DMS79 (cell line): ENCODE results near the gene NFKBIZ.

Source experiments
- DNase-seq: peaks from one replicate; lab custom pipeline; 2025; lab: John Stamatoyannopoulos, UW

Gene NFKBIZ, protein sequence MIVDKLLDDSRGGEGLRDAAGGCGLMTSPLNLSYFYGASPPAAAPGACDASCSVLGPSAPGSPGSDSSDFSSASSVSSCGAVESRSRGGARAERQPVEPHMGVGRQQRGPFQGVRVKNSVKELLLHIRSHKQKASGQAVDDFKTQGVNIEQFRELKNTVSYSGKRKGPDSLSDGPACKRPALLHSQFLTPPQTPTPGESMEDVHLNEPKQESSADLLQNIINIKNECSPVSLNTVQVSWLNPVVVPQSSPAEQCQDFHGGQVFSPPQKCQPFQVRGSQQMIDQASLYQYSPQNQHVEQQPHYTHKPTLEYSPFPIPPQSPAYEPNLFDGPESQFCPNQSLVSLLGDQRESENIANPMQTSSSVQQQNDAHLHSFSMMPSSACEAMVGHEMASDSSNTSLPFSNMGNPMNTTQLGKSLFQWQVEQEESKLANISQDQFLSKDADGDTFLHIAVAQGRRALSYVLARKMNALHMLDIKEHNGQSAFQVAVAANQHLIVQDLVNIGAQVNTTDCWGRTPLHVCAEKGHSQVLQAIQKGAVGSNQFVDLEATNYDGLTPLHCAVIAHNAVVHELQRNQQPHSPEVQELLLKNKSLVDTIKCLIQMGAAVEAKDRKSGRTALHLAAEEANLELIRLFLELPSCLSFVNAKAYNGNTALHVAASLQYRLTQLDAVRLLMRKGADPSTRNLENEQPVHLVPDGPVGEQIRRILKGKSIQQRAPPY

DNA sequence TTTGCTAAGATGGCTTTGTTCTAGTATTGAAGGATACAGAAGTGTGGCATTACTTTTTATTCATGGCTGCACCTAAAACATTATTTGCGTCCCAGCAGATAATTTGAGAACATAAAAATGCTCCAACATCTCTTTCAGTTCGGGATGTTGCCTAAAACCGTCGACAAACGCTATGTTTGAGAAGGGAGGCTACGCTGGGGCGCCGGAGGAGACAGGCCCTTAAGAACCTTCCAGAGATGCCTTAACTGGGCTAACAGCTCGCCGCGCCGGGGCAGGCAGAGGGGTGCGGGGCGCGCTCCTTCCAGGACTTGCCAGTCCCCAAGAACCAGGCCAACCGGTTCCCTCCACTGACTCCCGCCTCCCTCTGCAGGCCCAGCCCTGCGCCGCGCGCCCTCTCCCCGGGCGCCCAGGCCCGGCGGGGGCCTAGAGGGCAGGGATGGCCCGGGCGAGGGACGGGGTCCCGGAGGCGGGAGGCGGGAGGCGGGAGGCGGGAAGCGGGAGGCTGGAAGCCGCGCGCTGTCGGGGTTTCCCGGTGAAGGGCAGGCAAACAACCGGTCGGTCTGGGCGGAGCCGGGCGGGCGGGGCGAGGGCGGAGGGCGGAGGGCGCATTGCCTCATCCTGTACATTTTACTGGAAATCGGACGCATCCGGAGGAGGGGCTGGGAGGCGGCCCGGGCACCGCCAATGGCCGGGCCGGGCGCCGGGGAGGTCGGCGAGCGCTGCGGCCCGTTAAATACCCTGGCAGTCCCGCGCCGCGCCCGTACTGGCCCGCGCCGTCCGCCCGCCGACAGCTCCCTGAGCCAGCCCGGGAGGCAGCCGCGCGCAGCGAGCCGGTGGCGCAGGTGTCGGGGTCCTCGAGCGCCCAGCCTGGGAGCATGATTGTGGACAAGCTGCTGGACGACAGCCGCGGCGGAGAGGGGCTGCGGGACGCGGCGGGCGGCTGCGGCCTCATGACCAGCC is at the start of gene NFKBIZ:
NFKBIZ (plus strand) TSS at position 761 of the 960 bp plus-strand sequence; CDS start at position 876, 115 bp downstream.
- peak; percentile 56 for DNase-seq

DNA sequence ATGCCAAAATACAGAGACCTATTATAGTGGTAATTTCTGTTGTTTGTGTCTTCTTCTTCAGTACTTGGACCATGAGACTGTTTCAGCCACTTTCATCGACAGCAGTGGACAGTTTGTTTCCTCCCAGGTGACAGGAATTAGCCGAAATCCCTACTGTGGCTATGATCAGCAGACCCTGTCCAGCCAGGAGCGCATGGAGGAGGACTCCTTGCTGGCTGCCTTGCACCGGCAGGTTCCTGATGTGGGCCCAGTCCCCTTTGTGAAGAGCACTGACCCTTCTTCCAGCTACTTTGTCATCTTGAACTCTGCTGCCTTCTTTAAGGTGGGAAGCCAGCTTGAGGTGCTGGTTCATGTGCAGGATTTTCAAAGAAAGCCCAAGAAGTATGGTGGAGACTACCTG is 48.1 kb upstream of the NFKBIZ start:
- no peak for DNase-seq

DNA sequence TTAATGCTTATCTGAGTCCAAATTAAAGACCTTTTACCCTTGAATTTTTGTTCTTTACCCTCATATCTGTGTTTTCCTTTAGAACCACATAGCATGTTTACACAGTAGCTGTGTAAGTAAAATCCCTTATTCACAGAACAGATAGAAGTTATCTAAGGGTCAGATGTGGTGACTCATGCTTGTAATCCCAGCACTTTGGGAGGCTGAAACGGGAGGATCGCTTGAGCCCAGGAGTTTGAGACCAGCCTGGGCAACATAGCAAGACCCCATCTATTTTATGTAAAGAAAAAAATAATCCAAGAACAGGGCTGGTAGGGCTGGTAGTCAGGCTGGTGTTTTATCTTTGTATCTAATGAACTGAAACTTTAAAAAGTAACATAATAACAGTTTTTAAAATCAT is 47.1 kb upstream of the NFKBIZ start:
- DNase-seq, result no peak

DNA sequence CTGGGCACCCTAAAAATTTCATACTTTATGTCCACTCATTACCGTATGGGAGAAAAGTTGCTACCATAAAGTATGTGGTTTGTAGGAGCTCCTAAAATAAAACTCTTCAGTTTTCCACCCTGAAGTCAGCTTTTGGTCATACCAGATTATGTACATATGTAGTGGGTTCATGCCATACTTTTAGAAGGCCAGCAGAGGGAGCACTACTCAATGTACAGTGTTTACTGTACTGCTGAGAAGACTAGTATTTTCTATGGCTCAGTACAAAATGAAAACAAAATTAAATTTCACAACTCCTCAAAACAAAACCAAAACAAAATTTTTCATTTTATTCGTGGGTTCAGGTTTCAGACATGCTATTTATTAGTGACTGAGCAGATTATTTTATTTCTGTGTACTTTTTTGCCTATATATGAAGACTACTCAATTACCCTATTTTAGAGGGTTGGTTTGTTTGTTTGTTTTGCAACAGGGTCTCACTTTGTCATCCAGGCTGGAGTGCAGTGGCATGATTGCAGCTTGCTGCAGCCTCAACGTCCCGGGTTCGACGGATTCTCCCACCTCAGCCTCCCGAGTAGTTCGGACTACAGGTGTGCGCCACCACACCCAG is 46.0 kb upstream of the NFKBIZ start:
- peak; percentile 16 for DNase-seq

- no peak for DNase-seq
These were observed 45.4 kb upstream of the NFKBIZ start for GRCh38 chr3:101803939-101804338.

- DNase-seq, result no peak
These were observed 42.8 kb upstream of the NFKBIZ start for GRCh38 chr3:101806491-101806890.

- DNase-seq, result no peak
These were observed 41.4 kb upstream of the NFKBIZ start for GRCh38 chr3:101807888-101808287.

DNA sequence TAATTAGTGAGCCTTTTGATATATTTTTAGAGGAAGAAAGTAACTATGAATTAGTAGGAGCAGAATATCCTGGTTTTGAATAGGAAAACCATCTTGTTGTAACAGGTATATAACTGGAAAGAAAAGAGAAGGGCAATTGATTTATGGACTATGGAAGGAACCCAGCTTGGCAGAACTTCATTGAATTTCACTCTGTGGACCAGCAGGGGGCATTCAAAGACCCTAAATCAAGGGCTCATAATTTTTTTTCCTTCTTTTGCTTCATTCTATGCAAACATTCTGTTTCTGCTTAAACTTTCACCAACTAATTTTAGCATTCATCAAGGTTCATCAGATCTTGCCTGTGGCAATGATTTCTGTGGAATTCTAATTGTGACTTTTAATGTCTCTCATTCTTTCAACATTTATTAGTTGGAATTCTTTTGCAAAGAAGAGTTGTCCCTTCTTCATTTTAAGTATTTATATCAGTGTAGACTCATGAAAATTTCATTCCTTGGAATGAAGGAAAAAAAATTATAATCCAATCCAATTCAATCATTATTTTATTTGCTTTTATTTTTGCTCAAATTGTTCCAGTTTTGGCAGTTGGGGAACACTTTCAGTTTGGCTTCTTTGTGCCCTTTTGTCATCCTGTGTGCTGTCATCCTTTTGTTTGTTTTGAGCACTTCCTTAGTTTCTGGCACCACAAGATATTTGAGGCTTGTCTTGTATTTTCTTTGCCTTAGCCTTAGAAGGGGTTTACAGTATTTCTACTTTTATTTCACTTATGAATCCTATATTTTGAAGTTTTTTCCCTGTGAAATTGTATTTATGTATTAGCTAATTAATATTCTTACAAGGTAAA is 39.9 kb upstream of the NFKBIZ start:
- no peak for DNase-seq

GRCh38 chr3:101810022-101810418 is 39.3 kb upstream of the NFKBIZ start:
- peak; percentile 20 for DNase-seq

DNA sequence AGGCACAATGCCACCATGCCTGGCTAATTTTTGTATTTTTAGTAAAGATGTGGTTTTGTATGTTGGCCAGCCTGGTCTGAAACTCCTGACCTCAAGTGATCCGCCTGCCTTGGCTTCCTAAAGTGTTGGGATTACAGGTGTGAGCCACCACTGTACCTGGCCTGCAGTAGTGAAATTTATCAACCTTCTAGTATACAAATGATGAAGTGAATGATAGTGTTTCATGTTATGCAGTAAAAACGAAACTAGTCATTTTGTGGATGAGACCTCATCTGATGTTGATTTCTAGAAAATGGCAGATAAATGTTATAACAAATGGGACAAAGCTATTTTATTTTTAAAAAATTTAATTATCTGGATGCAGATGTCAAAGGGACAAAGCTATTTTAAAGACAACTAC is 37.4 kb upstream of the NFKBIZ start:
- no peak for DNase-seq

DNA sequence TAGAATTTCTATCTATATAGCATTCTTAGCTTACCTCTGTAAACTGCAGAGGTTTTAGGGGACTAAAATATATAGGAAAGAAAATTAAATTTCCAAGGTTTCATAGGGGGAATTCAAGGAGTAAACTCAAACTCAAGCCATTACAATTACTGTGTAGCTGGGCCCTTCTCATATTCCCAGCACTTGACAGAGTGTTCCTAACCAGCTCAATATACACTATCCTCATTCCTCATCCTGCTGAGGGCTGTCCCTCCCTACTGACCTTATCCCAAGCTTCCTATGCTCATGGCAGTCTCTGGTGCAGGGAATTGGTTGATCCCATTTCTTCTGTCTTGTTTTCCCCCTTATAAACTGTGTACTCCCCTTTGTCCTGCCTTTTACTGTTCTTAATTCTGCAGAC is 36.4 kb upstream of the NFKBIZ start:
- no peak for DNase-seq

- DNase-seq, result no peak
These were observed 35.4 kb upstream of the NFKBIZ start for GRCh38 chr3:101813817-101814440.

- no peak for DNase-seq
These were observed 34.5 kb upstream of the NFKBIZ start for GRCh38 chr3:101814835-101815234.

DNA sequence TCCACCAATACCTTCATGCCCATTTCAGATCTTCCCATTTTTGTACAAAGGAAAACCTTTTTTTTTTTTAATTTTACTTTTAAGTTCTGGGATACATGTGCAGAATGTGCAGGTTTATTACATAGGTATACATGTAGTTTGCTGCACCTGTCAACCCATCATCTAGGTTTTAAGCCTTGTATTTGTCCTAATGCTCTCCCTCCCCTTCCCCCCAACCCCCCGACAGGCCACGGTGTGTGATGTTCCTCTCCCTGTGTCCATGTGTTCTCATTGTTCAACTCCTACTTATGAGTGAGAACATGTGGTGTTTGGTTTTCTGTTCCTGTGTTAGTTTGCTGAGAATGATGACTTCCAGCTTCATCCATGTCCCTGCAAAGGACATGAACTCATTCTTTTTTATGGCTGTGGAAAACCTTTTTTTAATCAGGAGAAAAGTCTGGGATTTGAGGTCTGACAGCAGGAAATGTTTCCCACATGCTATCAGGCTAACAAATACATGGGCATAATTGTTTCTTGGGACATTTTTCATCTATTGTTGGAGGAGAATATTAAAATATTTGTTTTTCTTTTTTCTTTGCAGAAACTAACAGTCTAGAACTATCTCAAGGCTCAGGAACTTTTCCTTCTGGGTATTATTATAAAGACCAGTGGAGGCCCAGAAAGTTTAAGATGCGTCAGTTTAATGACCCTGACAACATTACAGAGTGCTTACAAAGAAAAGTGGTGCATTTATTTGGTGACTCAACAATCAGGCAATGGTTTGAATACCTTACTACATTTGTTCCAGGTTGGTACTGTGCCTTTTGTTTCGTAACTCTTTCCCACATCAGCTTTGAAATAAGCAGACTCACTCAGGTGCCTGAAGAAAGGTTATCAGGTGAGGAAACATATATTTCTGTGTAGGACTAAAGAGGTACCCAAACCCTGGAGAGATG is 32.8 kb upstream of the NFKBIZ start:
- no peak for DNase-seq

- DNase-seq, result no peak
These were observed 31.3 kb upstream of the NFKBIZ start for GRCh38 chr3:101817992-101818391.

- DNase-seq, result no peak
These were observed 29.6 kb upstream of the NFKBIZ start for GRCh38 chr3:101819649-101820206.

- DNase-seq, result no peak
These were observed 27.8 kb upstream of the NFKBIZ start for GRCh38 chr3:101821503-101821902.

DNA sequence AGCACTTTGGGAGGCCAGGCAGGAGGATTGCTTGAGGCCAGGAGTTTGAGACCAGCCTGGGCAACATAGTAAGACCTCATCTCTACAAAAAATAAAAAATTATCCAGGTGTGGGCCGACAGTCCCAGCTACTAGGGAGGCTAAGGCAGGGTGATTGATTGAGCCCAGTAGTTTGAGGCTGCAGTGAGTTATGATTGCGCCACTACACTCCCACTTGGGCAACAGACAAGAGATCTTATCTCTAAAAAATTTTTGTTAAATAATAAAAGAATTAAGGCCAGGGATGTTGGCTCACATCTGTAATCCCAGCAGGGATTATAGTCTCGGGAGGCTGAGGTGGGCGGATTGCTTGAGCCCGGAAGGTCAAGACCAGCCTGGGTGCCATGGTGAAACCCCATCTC is 25.8 kb upstream of the NFKBIZ start:
- DNase-seq, result no peak

- no peak for DNase-seq
These were observed 24.6 kb upstream of the NFKBIZ start for GRCh38 chr3:101824702-101825101.
